ENCODE results near the gene COQ8B.
"Not testable (repeated sequence)": the region's sequence is repeated elsewhere in the genome, so short reads cannot be mapped to it uniquely, and the experiment has no call there.

Gene COQ8B

DNA sequence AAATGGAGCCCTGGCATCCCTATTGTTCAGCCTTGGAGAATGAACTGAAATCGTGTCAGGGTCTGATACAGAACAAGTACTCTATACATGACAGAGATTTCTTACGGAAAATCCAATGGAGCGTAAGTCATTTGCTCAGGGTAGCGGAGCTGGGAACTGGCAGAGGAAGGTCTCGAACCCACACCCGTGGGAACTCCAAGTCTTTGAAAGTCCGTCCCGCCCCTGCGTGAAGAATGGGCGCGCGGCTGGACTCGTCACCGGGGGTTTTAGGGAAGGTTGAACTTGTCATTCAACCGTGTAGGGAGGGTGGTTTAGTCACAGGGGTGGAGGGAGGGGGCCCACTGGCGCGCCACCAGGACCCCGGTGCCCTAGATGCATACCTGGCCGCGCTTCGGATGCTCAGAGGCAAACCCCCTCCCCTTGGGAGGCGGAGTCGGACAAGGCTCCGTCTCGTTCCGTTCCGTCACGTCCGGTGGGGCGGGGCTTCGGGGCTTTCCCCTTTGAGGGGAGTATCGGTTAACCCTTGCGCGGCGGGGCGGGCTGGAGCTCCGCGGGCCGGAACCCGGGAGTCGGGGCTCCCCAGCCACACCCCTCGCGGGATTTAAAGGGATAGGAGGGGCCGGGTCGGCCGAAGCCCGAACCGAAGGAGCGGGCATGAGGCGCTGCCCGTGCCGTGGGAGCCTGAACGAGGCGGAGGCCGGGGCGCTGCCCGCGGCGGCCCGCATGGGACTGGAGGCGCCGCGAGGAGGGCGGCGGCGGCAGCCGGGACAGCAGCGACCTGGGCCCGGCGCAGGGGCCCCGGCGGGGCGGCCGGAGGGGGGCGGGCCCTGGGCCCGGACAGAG, at the start of gene COQ8B, which contains the start of gene ITPKC:
Gene COQ8B, minus strand, starts transcription at position 405 of the 843 bp plus-strand sequence. CDS start 2,254 bp downstream, outside the sequence.
Gene ITPKC, plus strand, starts transcription at position 631 of the 843 bp plus-strand sequence. Its CDS starts 24 bp downstream, at position 655.
- peak; percentile 100 for DNase-seq

DNA sequence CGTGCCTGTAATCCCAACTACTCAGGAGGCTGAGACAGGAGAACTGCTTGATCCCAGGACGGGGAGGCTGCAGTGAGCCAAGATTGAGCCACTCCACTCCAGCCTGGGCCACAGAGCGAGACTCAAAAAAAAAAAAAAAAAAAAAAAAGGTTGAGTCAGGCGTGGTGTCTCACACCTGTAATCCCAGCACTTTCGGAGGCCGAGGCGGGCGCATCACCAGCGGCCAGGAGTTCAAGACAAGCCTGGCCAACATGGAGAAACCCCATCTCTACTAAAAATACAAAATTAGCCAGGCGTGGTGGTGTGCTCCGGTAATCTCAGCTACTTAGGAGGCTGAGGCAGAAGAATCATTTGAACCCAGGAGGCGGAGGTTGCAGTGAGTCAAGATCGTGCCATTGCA, 49.7 kb upstream of the COQ8B start:
- not testable (repeated sequence) for DNase-seq

DNA sequence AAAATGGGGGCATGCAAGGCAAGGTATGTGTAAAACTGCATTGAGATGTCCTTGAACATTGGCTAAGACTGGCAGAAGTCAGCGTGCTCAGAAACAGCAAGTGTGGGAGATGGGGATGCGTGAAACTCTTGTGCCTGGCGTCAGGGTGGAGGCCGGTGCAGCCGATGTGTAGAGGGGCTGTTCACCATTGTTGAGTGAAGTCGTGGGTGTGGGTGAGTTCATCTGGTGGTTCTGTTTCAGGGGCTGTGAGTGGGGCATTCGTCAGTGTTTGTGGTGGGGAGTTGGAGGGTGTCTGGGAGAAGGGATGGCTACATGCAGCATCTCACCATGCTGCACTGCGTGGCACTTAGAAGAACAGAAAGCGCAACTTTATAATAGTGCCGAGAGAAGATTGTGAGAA, 47.3 kb upstream of the COQ8B start:
- no peak for DNase-seq

DNA sequence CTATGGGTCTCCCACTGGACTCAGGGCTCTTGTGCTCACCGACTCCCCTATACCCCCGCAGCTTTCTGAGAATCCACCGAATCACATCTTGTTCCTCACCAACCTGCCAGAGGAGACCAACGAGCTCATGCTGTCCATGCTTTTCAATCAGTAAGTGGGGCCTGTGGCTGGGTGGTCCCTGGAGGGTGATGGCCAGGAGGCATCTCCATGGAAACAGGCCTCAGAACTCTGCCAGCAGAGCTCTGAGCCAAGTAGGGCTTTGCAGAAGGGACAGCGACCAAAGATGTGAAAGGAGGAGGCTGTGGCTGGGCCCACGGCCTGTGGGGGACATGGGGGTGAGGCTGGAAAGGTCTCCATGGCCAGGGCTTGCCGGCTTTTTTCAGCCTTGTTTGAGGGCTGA, 46.8 kb upstream of the COQ8B start:
- DNase-seq, result no peak

DNA sequence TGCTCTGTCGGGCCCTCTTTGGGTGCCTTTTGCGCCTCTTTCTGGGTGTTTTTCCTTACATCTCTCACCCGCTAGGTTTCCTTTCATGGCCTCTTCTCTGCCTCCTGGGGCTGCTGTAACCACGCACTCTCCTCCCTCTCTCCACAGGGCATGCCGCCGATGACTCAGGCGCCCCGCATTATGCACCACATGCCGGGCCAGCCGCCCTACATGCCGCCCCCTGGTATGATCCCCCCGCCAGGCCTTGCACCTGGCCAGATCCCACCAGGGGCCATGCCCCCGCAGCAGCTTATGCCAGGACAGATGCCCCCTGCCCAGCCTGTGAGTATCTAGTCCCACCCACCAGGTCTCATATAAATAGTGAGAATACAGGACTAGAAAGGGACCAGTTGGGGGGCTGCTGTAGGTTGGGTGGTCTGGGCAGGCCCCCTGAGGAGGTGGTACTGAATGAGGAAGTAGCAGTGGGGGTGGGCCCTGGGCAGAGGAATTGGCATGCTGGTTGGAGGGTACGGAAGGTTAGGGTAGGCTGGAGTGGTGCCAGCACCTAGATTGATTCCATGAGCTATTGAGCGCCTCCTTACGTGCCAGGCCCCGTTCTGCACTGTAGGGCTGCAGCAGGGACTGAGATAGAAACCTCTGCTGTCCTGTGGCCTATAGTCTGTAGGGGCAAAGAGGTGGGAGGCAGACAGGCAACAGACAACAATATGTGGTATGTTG, 46.2 kb upstream of the COQ8B start:
- DNase-seq, result no peak

DNA sequence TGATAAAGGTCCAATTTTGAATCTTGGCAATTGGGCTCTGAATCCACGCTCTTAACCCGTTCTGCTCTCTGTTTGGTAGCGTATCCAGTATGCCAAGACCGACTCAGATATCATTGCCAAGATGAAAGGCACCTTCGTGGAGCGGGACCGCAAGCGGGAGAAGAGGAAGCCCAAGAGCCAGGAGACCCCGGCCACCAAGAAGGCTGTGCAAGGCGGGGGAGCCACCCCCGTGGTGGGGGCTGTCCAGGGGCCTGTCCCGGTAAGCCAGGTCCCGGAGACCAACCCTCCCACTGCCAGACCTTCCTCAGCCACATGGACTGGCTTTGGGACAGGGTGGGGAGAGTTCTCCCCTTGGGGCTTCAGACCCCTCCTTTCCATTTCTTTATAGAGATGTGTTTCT, 42.7 kb upstream of the COQ8B start:
- no peak for DNase-seq

DNA sequence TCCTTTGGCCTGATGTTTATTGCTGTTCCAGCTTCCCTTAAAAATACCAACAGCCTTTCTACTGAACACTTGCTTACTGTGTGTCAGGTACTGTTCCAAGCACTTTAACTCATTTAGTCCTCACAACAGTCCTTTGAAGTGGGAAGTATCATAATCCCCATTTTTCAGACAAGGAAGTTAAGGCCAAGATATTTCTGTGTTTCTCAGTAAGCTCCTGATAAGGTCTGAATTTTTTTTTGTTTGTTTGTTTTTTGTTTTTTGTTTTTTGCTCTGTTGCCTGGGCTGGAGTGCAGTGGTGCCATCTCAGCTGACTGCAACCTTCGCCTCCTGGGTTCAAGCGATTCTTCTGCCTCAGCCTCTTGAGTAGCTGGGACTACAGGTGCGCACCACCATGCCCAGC, 41.8 kb upstream of the COQ8B start:
- DNase-seq, result no peak

DNA sequence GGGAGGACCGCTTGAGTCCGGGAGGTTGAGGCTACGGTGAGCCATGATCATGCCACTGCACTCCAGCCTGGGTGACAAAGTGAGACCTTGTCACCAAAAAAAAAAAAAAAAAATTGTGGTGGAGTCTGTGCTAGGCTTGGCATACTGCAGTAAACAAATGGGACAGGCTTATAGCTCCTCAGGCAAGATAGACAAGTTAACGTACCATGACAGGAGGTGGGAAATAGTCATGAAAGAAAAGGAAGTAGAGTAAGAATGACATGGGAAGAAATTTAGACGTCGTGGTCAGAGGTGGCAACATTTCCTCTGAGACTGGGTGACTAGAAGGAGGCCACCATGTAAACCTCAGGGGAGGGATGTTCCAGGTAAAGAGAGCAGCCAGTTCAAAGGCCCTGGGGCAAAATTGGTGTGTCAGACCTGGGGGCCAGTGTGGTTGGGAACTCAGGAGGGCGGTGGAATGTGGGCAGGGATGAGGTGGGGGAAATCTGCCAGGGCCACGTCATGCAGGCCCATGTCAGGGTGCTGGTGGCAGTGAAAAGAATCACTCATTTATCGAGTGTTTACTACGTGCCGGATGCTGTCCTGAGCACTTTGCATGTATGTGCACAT, 39.9 kb upstream of the COQ8B start:
- peak; percentile 68 for DNase-seq

DNA sequence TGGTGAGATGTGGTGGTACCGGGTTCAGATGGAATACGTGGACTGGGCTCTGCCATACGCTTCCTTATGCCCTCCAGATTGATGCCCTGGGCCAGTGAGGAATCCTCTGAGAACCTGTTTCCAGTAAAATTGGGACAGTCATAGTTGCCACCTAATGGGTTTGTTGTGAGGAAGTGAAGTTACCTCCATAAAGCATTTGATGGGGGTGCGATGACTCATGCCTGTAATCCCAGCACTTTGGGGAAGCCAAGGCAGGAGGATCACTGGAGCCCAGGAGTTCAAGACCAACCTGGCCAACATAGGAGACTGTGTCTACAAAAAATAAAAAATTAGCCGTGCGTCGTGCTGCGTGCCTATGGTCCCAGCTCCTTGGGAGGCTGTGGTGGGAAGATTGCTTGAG, 39.1 kb upstream of the COQ8B start:
- DNase-seq, result no peak

DNA sequence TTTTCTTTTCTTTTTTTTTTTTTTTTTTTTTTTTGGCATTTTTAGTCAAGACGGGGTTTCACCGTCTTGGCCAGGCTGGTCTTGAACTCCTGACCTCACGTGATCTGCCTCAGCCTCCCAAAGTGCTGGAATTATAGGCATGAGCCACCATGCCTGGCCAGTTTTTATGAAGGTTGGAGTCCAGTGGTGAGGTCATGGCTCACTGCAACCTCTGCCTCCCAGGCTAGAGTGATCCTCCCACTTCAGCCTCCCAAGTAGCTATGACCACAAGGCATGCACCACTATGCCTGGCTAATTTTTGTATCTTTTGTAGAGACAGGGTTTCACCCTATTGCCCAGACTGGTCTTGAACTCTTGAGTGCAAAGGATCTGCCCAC, 38.5 kb upstream of the COQ8B start:
- DNase-seq, result no peak

DNA sequence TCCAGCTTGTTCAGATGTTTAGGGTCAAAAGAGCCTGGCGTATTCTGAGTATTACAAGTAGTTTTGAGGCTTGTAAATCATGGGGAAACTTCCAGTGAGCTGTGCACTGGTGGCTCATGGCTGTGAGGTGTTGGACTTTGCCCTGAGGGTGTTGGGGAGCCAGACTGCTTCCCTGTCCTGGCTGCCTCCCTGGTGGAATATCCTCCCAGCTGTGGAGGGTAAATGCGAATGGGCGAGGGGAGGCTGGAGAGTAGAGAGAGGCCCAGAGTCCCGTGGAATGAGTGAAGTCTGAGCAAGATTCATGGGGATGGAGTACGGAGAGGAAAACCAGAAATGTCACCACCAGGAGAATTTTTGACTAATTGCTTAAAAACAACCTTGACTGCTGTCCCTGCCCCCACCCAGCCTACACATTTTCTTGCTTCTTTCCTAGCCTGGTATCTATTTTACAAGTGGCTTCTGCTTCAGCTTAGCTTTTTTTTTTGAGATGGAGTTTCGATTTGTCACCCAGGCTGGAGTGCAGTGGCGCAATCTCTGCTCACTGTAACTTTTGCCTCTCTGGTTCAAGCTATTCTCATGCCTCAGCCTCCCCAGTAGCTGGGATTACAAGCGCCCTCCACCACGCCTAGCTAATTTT, 38.0 kb upstream of the COQ8B start:
- peak; percentile 79 for DNase-seq

DNA sequence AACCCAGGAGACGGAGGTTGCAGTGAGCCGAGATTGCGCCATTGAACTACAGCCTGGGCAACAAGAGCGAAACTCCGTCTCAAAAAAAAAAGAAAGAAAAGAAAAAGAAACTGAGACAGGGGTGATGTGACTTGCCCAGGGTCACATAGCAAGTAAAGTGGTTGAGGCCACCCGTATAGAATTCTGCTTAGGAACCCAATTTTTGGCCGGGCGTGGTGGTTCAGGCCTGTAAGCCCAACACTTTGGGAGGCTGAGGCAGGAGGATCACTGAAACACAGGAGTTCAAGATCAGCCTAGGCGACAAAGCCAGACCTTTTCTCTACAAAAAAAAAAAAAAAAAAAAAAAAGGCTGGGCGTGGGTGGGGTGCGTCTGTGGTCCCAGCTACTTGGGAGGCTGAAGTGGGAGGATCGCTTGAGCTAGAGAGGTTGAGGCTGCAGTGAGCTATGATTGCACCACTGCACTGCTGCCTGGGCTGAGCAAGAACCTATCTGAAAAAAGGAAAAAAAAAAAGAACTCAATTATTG, 35.6 kb upstream of the COQ8B start:
- DNase-seq, result peak; percentile 47

DNA sequence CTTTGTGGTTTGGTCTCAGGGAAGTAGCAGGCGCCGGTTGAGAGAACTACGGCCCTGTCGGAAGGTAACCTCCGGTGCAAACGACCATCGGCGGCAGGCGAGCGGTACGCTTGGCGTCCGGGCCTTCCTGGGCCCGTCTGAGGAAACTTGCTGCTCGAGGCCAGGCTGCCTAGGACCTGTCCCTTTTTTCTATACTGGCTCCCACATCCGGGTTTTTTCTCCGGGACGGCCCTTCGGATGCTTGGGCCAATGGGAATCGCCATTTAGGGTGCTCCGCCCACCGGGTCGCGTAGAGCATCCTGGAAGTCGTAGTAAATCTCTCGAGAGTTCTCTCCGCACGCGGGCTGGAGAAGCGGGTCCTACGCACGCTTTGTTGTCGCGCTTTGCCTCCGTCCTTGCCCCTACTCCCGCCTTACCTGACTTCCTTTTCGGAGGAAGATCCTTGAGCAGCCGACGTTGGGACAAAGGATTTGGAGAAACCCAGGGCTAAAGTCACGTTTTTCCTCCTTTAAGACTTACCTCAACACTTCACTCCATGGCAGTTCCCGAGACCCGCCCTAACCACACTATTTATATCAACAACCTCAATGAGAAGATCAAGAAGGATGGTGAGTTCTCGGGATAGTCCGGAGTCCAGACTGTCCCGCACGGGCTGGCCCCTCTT, 34.3 kb upstream of the COQ8B start, which contains the start of gene SNRPA:
Gene SNRPA, plus strand, starts transcription at position 330 of the 664 bp plus-strand sequence. Its CDS starts 206 bp downstream, at position 536.
- DNase-seq, result peak; percentile 96

DNA sequence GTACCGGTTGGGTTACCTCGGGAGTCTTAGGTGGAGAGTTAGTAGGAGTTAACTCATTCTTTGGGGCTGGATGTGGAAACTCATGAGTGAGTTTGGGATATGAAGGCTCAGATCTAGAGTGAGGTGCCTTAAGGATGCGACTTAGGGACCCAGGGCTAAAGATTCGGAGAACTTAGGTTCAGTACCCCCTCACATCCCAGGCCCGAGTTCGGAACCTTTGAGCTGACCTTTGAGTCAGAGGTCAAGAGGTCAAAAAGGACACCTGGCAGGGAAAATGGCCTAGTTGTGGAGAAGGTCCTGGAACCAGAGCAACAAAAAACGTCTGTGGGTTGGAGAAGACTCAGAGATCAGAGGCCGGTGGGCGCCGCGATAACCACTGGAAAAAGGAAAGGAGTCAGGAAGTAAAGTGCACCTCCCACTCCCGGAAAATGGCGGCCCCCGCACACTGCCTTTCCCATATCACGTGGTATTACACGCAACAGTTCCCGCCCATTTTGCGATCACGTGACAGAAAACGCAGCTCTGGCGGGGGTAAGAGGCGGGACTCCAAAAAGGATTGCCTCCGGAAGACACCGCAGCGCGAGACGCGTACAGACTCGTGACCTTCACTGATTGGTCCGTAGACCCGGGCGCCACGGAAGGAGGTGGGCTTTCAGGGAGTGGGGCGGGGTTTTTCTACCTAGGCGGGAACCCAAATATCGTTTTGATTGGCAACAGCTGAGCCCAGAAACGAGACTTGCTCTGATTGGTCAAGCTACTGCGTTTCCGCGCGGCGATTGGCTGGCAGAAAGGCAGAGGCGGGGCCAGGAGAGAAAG, 33.6 kb upstream of the COQ8B start, which contains the start of gene ACTMAP:
Gene ACTMAP, minus strand, starts transcription at position 420 of the 816 bp plus-strand sequence. CDS start 674 bp downstream, outside the sequence.
- peak; percentile 99 for DNase-seq

DNA sequence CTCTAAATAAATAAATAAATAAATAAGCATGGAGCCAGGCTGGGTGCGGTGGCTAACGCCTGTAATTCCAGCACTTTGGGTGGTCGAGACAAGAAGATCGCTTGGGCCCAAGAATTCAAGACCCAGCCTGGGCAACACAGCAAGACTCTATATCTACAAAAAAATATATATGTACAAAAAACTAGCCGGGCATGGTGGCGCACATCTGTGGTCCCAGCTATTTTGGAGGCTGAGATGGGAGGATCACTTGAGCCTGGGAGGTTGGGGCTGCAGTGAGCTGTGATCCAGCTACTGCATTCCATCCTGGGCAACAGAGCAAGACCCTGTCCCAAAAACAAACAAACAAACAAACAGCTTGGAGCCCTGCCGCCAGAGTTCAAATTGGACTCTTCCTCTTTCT, 30.9 kb upstream of the COQ8B start:
- no peak for DNase-seq

DNA sequence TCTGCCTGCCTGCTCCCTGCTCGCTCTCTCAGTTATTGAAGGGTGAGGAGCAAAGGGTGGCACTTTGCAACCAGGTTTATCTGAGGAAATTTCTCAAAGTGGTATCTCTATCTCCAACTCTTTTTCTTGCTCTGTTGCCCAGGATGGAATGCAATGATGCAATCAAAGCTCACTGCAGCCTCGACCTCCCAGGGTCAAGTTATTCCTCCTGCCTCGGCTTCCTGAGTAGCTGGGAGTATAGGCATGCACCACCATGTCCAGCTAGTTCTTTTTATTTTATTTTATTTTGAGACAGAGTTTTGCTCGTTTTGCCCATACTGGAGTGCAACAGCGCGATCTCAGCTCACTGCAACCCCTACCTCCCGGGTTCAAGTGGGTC, 28.7 kb upstream of the COQ8B start:
- DNase-seq, result no peak

DNA sequence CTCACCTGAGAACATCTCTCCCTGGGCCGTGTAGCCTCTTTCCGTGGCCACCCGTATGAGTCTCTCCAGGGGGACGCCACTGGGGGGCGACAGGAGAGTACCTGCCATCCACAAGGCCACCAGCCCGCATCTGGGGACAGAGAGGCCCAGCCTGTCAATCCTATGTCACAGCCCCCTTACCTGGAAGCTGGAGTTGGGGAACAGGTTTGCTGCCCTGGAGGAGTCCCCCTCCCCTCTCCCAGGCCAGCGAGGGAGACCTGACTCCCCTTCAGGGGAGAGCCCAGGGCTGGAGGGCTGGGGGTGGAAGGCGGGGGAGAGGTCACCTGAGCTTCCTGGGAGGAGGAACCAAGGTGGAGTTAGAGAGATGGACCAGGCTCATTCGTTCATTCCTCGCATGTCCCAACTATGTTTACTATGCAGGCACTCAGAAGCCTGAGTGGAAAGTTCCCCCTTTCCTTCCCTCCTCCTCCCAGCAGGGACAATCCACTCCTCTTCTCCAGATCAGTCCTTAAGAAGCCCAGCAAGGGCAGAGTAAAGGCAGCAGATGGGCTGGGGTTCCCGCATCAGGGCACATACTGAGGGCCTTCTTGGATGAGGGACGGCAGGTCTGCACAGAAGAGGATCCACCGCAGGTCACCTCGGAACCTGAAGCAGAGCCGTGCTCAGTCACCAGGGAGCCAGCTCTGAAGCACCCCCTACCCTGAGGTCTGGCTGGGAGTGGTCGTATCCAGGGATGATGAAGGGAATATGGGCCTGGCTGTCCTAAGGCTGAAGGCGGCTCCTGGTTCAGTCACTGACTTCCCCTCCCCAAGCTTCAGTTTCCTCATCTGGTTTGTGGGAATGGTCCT, 28.1 kb upstream of the COQ8B start:
- DNase-seq, result peak; percentile 29

DNA sequence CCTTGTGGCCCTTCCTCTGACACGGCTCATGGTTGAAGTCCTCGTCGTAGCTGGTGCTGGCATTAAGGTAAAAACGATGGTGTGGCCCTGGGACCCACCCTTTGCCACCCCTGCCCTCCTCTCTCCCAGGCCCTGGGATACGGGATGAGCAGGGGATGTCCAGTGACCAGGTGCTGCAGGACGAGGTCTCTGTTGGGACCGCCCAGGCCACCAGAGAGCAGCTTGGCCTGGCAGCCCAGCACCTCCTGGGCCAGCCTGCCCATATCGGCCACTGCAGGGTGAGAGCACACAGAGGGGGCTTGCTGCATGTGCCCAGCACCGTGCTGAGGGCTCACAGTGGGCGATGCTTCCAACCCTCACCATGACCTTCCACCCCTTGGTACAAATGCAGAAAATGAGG, 27.2 kb upstream of the COQ8B start:
- DNase-seq, result no peak

DNA sequence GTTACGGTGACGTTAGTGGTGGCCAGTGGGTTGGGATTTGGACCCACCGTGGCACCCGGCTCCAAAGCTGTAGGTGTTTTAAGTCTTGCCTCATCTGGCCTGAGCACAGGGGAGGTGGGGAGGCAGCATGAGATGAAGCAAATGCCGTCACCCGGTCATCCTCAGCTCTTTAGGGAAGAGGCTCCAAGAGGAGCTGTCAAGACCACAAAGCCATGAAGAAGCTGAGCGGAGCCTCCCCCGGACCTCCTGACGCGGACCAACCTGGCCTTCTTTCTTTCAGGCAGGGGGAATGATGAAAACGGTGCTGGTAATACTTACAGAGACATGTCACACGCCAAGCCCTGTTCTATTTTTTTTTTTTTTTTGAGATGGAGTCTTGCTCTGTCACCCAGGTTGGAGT, 26.2 kb upstream of the COQ8B start:
- no peak for DNase-seq

DNA sequence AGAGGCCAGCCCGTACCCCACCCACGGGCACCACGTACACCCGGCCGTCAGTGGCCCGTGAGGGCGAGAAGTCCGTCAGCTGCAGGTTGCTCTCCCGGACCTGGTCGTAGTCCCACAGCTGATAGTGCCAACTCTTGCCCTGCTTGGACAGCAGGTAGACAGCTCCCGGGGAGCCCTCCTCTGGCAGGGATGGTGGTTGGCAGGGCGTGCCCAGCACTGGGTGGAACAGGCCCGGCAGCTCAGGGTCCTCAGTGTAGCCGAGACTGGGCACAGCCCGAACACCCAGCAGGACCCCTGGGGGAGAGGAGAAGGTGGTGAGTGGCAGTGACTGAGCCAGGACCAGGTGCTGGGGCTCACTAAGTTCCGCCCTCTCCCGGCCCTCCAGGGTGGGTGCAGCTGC, 25.8 kb upstream of the COQ8B start:
- no peak for DNase-seq
